Measurements from ENCODE around the gene STK16.
"Not testable (repeated sequence)": the region's sequence is repeated elsewhere in the genome, so short reads cannot be mapped to it uniquely, and the experiment has no call there.

STK16 gene

GRCh38 chr2:219272356-219272755 is 27.1 kb downstream of the STK16 start:
- DNase-seq: no peak

DNA sequence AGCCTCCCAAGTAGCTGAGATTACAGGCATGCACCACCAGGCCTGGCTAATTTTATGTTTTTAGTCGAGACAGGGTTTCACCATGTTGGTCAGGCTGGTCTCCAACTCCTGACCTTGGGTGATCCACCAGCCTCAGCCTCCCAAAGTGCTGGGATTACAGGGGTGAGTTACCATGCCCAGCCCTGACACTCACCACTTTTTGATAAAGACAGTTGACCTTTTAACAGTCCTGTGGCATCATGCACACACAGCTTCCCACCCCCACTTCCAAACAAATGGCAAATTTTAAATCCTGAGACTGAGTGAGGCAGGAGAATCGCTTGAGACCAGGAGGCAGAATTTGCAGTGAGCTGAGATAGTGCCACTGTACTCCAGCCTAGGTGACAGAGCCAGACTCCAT is 27.7 kb downstream of the STK16 start:
- no peak for DNase-seq

GRCh38 chr2:219273937-219274336 is 28.7 kb downstream of the STK16 start:
- DNase-seq: no peak

DNA sequence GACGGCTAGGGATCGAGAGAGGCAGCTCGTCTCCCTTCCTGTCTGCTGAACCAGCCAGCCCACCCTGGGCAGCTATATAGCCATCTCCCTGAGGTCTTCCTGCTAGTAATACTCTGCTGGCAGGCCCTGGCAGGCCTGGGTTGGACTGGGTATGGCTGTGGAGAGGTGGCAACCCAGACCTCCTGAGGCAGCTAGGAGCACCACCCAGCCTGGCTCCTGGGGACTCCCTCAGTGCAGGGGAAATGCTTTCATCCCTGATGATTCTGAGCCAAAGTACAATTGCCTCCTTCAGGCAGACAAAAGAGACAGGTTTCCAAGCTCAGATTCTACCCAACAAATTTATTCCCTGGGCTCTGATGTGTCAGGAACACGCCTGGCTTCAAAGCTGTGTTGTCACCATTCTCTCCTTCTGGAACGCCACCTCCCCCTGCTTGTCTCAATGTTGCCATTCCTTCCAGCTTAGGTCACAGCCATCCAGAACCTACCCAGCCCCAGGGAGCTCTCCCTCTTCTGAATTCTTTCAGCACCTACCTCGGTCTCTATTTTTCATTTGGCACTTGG is 29.2 kb downstream of the STK16 start:
- DNase-seq: no peak

GRCh38 chr2:219277703-219278654 is 32.7 kb downstream of the STK16 start:
- DNase-seq: peak; percentile 75

- DNase-seq: no peak
These were observed 33.4 kb downstream of the STK16 start for GRCh38 chr2:219278655-219279150.

- peak; percentile 100 for DNase-seq
These were observed 34.1 kb downstream of the STK16 start, which contains the start of gene DNAJB2 for GRCh38 chr2:219279151-219279915. TSS of gene DNAJB2 (plus strand) at chr2:219279366. CDS start at chr2:219279834, 468 bp downstream.

DNA sequence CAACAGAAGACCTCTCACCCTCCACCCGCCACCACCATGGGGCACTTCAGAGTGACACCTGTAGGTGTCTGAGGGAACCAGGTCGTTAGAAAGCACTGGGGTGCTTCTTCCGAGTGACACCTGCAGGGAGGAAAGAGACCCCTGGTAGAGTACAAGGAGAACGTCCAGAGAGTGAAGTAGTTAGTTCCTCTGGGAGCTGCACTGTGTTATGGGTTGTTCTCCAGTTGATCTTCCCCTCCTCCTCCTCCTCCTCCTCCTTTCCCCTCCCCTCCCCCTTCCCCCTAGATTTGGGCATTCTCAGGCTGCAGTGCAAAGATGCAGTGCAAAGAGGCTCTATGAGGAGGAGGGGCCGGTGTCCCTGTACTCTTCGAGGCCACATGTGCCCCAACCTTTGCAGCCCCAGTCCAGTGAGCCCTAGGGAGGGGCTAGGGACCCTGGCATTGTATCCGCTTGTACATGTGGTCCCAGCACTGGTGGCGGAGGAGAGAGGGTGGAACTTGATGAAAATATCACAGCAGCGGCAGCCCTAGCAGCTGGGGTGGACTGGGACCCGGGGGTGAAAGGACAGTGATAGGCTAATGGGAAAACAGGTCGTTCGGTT is 34.7 kb downstream of the STK16 start:
- DNase-seq: no peak

- DNase-seq: no peak
These were observed 35.4 kb downstream of the STK16 start for GRCh38 chr2:219280651-219281050.

GRCh38 chr2:219281588-219281987 is 36.3 kb downstream of the STK16 start:
- DNase-seq: no peak

DNA sequence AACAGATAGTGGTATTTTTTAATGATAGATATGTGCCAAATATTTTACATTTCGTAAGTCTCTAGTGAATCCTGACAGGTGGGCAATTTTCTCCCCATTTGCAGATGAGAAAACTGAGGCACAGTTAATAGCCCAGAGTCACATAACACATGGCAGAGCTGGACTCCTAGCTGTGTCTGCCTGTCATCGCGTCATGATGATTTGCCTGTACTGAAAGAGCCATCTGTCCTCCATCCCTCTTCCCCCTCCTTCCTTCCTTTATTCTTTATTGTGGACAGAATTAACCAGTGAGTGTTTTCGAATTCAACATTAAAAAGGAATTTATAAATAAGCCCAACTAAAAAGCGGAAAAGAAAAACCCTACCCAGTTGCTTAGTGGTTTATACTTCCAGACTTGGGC is 37.1 kb downstream of the STK16 start:
- no peak for DNase-seq

DNA sequence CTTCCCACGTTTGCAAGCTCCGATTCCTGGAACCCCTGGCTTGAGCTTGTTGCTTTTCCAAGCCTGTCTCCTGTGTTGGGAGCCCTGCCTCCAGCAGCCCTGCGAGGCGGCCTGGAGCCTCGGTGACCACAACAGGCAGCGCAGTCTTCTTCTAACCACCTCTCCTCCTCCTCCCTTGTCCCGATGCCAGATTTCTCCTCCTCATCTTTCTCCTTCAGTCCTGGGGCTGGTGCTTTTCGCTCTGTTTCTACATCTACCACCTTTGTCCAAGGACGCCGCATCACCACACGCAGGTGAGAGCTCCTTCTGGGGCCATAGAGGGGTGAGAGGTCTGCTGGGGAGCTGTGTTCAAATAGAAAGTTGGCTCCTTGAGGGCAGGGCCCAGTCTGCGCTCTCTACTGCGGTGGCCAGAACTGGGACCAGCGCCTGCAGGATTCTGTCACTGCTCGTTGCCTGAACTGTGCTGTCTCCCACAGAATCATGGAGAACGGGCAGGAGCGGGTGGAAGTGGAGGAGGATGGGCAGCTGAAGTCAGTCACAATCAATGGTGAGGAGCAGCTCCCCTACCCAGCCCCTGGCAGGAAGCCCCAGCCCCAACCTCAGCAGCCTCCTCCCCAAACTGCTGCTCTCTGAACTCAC is 37.8 kb downstream of the STK16 start:
- DNase-seq: no peak

DNA sequence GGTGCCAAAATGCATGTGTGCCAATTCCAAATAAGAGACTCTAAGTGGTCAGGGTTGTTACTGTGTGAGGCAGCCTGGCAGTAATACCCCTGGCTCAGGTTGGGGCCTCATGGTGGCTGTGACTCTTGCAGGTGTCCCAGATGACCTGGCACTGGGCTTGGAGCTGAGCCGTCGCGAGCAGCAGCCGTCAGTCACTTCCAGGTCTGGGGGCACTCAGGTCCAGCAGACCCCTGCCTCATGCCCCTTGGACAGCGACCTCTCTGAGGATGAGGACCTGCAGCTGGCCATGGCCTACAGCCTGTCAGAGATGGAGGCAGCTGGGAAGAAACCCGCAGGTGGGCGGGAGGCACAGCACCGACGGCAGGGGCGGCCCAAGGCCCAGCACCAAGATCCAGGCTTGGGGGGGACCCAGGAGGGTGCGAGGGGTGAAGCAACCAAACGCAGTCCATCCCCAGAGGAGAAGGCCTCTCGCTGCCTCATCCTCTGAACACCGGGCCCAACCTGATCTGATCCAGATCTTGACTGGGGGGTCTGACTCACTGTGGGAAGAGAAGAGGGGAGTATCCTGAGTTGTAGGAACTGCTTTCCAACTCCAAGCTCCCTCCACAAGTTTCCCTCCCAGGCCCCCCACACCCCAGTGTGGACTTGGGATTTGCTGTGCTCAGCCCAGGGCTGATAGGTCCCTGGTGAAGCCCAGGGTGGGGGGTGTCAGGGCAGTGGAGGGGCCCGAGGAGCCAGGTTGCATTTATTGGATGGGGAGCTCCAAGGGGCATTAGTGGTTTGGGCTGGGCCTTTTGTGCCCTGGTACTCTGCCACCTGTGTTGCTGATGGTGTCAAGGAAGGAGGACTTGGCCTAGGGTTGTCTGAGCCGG is 39.5 kb downstream of the STK16 start:
- no peak for DNase-seq

GRCh38 chr2:219285373-219285735 is 40.1 kb downstream of the STK16 start:
- no peak for DNase-seq

GRCh38 chr2:219285894-219286425 is 40.7 kb downstream of the STK16 start:
- no peak for DNase-seq

GRCh38 chr2:219286436-219287115 is 41.3 kb downstream of the STK16 start:
- no peak for DNase-seq

DNA sequence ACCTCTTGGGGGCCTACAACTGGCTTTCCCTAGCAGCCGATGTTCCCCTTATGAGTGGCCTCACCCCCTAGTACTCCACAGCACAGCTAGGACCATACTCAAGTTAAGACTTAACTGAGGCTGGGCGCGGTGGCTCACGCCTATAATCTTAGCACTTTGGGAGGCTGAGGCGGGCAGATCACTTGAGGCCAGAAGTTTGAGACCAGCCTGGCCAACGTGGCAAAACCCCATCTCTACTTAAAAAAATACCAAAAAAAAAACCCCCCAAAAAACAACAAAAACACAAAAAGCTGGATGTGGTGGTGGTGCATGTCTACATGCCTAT is 41.8 kb downstream of the STK16 start:
- not testable (repeated sequence) for DNase-seq

- DNase-seq: no peak
These were observed 42.4 kb downstream of the STK16 start for GRCh38 chr2:219287580-219288265.

DNA sequence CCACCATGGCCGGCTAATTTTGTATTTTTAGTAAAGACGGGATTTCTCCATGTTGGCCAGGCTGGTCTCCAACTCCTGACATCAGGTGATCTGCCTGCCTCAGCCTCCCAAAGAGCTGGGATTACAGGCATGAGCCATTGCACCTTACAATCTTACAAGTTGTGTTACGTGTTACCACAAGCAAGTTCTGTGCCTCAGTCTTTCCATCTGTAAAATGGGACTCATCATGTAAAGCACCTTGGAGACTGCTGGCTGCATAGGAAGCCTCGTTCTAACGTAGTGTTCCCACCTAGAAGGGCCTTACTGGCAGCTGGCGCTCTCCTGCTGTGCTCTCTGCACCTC is 43.9 kb downstream of the STK16 start:
- DNase-seq: no peak

Data from stimulated activated CD4-positive, alpha-beta T cell treated with anti-CD3 and anti-CD28 coated beads, Interleukin-1b, Interleukin-23, amount 100 ng/mL, for 48 hours (primary cell).